Activated naive CD4-positive, alpha-beta T cell treated with anti-CD3 and anti-CD28 coated beads, Interleukin-2, amount 50 U/mL, for 16 hours (primary cell): Measurements from ENCODE around the gene NUP210.
A peak's percentile ranks its signal among the peaks of the same experiment; 100 is the strongest.
"Not testable (repeated sequence)": the region's sequence is repeated elsewhere in the genome, so short reads cannot be mapped to it uniquely, and the experiment has no call there.

Source experiments
- DNase-seq: peaks from one replicate; pipeline ENCODE4 v3.0.0-alpha.2; 2020

NUP210 gene

GRCh38 chr3:13420045-13420830, at the start of gene NUP210:
Gene NUP210, minus strand, starts transcription at chr3:13420322. Its CDS starts 96 bp downstream, at chr3:13420226.
- DNase-seq, result peak; percentile 62

- DNase-seq, result no peak
Measured at GRCh38 chr3:13466781-13467180, 46.7 kb upstream of the NUP210 start.

GRCh38 chr3:13465236-13465873, 45.2 kb upstream of the NUP210 start:
- DNase-seq, result no peak

- DNase-seq, result no peak
Measured at GRCh38 chr3:13463618-13464400, 43.7 kb upstream of the NUP210 start.

GRCh38 chr3:13462822-13463221, 42.7 kb upstream of the NUP210 start:
- no peak for DNase-seq

- DNase-seq, result no peak
Measured at GRCh38 chr3:13462125-13462629, 42.1 kb upstream of the NUP210 start.

GRCh38 chr3:13461169-13462124, 41.3 kb upstream of the NUP210 start:
- DNase-seq, result peak; percentile 75

- no peak for DNase-seq
Measured at GRCh38 chr3:13460341-13460736, 40.2 kb upstream of the NUP210 start.

- DNase-seq, result no peak
Measured at GRCh38 chr3:13459605-13460340, 39.7 kb upstream of the NUP210 start.

- DNase-seq, result no peak
Measured at GRCh38 chr3:13457593-13457992, 37.5 kb upstream of the NUP210 start.

GRCh38 chr3:13455644-13456043, 35.5 kb upstream of the NUP210 start:
- DNase-seq, result no peak

- peak; percentile 31 for DNase-seq
Measured at GRCh38 chr3:13452490-13453335, 32.6 kb upstream of the NUP210 start.

- peak; percentile 29 for DNase-seq
Measured at GRCh38 chr3:13451301-13451673, 31.2 kb upstream of the NUP210 start.

- DNase-seq, result not testable (repeated sequence)
Measured at GRCh38 chr3:13442882-13443281, 22.8 kb upstream of the NUP210 start.

GRCh38 chr3:13440204-13440817, 20.2 kb upstream of the NUP210 start:
- no peak for DNase-seq

- DNase-seq, result not testable (repeated sequence)
Measured at GRCh38 chr3:13436213-13436612, 16.1 kb upstream of the NUP210 start.

GRCh38 chr3:13433912-13434311, 13.8 kb upstream of the NUP210 start:
- DNase-seq, result no peak

- no peak for DNase-seq
Measured at GRCh38 chr3:13432093-13432492, 12.0 kb upstream of the NUP210 start.

- not testable (repeated sequence) for DNase-seq
Measured at GRCh38 chr3:13430411-13430875, 10.3 kb upstream of the NUP210 start.
